DLD1 (cell line): ENCODE results near the gene MYRFL.

Experiments
- in situ Hi-C: cut with HindIII; loops from 2 replicates; pipeline ENCODE4 v1.10.0; 2017; ENCODE audit warnings: low sequenced_read_pairs

MYRFL gene

GRCh38 chr12:69894800-69895383 is 69.9 kb downstream of the MYRFL start:
- in situ Hi-C loops: loop anchor here (25.0 kb wide), 2 partner anchors 667 to 842 kb away; no protein-coding TSS in a partner anchor

DNA sequence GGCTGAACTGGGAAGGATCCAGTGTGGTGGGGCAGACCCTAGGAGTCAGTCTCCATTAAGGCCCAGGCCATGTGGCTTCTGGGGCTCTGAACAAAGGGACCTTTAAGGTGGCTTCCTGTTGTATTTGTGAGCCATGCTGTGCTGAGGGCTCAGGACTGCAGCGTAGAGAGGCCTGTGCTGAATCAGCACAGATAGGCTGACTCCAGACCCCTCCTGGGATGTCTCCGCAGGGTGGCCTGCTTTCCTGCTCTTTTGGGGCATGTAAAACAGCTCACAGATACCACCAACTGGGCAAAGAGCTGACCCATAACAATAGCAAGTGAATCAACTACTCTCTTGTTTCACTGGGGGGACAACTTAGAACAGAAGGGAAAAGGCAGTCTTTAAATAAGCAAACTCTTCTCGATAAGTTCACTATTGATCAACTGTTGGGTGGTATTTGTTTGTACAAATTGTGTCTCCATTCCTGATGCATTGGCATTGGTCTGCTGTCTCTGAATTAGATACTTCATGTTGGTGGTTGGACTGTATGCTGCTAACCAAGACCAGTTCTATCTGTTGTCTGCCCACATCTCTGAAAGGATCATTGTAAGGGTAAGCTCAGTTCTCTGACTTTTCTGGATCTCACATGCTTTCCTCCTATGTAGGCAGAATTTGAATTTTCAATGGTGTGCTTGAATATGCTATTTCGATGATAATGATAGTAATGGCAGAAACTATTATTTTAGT is 71.8 kb downstream of the MYRFL start:
- in situ Hi-C loops: loop anchor here (25.0 kb wide), 2 partner anchors 665 to 840 kb away; no protein-coding TSS in a partner anchor

GRCh38 chr12:69897744-69898143 is 72.7 kb downstream of the MYRFL start:
- in situ Hi-C loops: loop anchor here (25.0 kb wide), 2 partner anchors 665 to 840 kb away; no protein-coding TSS in a partner anchor

- in situ Hi-C loops: loop anchor here (25.0 kb wide), 2 partner anchors 664 to 839 kb away; no protein-coding TSS in a partner anchor
Measured at GRCh38 chr12:69898236-69898635, 73.2 kb downstream of the MYRFL start.

DNA sequence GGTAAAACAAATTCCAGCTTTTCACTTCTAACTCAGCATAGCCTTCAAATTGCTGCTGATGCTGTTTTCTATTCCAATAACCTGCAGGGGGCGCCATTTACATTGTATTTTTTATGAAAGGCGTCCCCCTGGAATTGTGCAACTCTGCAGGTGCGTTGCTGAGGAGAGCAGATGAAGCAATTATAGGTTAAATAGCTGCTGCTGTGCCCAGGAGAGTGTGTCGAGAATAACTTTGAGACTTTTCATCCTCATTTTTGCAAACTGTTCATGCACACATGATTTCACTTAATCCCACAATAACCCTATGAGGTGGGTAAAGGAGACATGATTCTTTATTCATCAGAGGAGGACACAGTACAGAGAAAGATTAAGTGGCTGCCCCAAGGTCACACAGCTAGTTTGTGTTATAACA is 75.7 kb downstream of the MYRFL start:
- in situ Hi-C loops: no loop called here

GRCh38 chr12:69901221-69901905 is 76.3 kb downstream of the MYRFL start:
- in situ Hi-C loops: no loop called here

GRCh38 chr12:69903548-69903947 is 78.5 kb downstream of the MYRFL start:
- in situ Hi-C loops: no loop called here

DNA sequence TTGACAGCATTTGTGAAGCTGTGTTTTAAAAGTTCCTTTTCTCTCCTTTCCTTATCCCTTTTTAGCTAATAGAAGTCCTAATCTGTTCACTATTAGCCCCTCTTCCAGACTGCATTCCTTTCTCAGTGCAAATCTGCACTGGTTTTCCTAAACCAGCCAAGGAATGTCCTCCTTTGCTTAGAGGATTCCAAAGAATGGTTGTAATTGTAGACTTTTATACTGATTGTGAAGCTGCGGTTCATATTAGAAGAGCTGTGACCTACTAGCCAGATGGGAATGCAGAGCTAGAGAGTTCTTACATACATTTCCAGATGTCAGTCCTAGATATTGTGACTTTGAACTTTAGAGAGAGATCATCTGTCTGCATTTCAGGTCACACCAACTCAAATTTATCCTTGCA is 79.8 kb downstream of the MYRFL start:
- in situ Hi-C loops: no loop called here

GRCh38 chr12:69905801-69906200 is 80.8 kb downstream of the MYRFL start:
- in situ Hi-C loops: no loop called here

- in situ Hi-C loops: no loop called here
Measured at GRCh38 chr12:69906411-69907216, 81.6 kb downstream of the MYRFL start.

- in situ Hi-C loops: no loop called here
Measured at GRCh38 chr12:69908203-69908602, 83.2 kb downstream of the MYRFL start.

- in situ Hi-C loops: no loop called here
Measured at GRCh38 chr12:69910694-69911093, 85.7 kb downstream of the MYRFL start.

DNA sequence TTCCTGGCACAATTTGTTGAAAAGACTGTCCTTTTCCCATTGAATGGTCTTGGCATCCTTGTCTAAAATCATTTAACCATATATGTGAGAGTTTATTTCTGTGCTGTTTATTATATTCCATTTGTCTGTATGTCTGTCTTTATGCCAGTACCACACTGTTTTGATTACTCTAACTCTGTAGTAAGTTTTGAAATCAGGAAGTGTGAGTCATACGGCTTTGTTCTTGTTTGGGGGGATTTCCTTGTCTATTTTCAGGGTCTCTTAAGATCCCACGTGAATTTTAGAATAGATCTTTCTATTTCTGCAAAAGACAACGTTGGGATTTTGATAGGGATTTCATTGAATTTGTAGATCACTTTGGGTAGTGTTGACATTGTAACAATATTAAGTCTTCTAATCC is 88.5 kb downstream of the MYRFL start:
- in situ Hi-C loops: no loop called here

DNA sequence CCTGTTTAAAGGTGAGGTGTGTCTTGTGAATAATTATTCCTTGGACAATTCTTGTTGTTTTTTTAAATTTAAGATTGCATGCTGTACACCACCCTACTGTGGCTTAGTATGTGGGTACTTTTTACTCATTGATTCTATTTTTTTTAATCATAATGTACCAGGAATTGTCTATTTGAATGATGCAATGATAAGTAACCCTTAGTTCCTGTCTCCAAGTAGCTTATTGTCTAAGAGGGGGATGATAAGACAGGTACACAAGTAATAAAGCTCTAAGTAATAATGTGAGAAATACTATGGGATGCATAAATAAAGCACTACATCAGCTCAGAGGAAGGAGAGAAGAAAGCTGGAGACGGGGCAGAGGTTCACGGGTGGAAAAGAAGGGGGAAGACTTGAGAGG is 90.9 kb downstream of the MYRFL start:
- in situ Hi-C loops: no loop called here

- in situ Hi-C loops: no loop called here
Measured at GRCh38 chr12:69916544-69917235, 91.7 kb downstream of the MYRFL start.

- in situ Hi-C loops: no loop called here
Measured at GRCh38 chr12:69918287-69918686, 93.3 kb downstream of the MYRFL start.

- in situ Hi-C loops: no loop called here
Measured at GRCh38 chr12:69919495-69919894, 94.5 kb downstream of the MYRFL start.

DNA sequence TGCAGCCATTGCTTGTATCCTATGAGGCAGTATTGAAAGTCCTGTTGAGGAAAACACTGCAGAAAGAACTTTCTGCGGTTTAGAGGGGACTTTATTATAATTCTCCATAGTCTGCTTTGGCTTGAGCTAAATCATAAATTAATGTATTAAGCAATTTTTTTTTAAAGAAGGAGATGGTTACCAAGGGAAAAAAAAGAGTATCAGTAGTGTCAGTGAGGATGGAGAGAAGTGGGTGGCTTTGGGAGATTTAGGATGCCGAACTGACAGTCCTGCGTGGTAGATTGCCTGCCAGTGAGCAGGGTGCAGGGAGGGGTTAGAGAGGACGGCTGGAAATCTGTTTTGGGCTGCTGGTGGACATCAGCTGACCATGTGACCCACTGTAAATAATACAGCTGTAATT is 96.8 kb downstream of the MYRFL start:
- in situ Hi-C loops: no loop called here

- in situ Hi-C loops: no loop called here
Measured at GRCh38 chr12:69922999-69923398, 98.0 kb downstream of the MYRFL start.

GRCh38 chr12:69925291-69925690 is 100.3 kb downstream of the MYRFL start:
- in situ Hi-C loops: no loop called here
